Activated naive CD8-positive, alpha-beta T cell treated with anti-CD3 and anti-CD28 coated beads, Interleukin-2, amount 50 U/mL, for 24 hours (primary cell): Measurements from ENCODE around the gene KRT86.

Experiments used
- ATAC-seq: fragments of 150-1000 bp; cut with Tn5 transposase; one replicate; pipeline ENCODE4 v1.10.0; 2021
- DNase-seq: peaks from one replicate; pipeline ENCODE4 v3.0.0; 2021
- H3K27ac Mint-ChIP-seq: one replicate; pipeline ENCODE4 v1.8.0; 2021; ENCODE audit warnings: mild to moderate bottlenecking, mixed read lengths
- H3K27me3 Mint-ChIP-seq: one replicate; pipeline ENCODE4 v1.8.0; 2021; ENCODE audit warnings: mixed read lengths
- H3K36me3 Mint-ChIP-seq: one replicate; pipeline ENCODE4 v1.8.0; 2021; ENCODE audit warnings: low read depth, mixed read lengths
- H3K4me1 Mint-ChIP-seq: one replicate; pipeline ENCODE4 v1.8.0; 2021; ENCODE audit warnings: mixed read lengths
- H3K4me3 Mint-ChIP-seq: one replicate; pipeline ENCODE4 v1.8.0; 2021; ENCODE audit warnings: mild to moderate bottlenecking, moderate library complexity, mixed read lengths
- H3K9me3 Mint-ChIP-seq: one replicate; pipeline ENCODE4 v1.8.0; 2021; ENCODE audit warnings: mixed read lengths

The KRT86 gene

DNA sequence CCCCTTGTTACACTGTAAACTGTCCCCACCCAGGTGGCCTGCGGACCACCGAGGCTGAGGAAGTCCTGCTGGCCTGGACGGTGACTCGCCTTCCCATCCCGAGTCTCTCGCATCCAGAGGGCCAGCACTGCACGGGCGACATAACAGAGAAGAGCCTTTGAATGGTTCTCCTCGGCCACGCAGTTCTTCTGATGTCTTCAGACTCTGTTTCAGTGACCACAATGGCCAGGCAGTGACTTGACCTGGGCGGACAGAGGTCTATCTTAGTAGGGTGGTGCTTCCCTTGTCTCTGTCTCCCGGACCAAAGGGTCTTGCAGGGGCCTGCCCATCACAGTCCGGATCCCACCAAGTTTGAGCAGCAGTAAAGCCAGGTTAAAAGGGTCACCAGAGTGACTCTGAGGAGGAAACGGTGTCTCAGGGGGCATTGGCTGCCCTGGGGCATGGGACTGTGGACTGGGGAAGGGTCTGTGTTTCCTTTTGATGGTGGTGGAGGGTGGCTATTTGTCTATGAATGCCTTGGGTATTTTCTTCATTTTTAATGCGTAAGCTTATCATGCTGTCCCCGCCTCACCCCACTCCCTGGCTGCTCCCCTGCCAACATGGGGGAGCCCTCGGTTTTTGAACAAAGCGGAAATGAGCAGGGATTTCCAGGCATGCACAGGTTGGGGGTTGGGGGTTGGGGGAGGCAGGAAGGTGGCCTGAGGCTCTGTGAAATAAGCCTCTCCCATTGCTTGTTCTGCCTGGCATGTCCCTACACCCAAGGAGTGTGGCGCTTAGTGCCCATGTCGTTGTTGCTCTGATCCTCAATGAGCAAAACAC is 82.5 kb downstream of the KRT86 start:
- DNase-seq (no peak), ATAC-seq (no peak)
- no peaks in the 10 kb centered on the region for H3K9me3 Mint-ChIP-seq

More for the DNA sequence above, 82.5 kb downstream of the KRT86 start:
- H3K27me3 Mint-ChIP-seq = no peaks in the 10 kb centered on the region
- peaks cover 36% of the 10 kb centered on the region for H3K4me1 Mint-ChIP-seq
- H3K36me3 Mint-ChIP-seq = no peaks in the 10 kb centered on the region
- no peak overlapping the region for H3K27ac Mint-ChIP-seq
- no peak overlapping the region for H3K4me3 Mint-ChIP-seq
